ENCODE measurements around the gene PNPLA3.
A peak's percentile ranks its signal among the peaks of the same experiment; 100 is the strongest.
"Not testable (repeated sequence)": the region's sequence is repeated elsewhere in the genome, so short reads cannot be mapped to it uniquely, and the experiment has no call there.

Gene PNPLA3

DNA sequence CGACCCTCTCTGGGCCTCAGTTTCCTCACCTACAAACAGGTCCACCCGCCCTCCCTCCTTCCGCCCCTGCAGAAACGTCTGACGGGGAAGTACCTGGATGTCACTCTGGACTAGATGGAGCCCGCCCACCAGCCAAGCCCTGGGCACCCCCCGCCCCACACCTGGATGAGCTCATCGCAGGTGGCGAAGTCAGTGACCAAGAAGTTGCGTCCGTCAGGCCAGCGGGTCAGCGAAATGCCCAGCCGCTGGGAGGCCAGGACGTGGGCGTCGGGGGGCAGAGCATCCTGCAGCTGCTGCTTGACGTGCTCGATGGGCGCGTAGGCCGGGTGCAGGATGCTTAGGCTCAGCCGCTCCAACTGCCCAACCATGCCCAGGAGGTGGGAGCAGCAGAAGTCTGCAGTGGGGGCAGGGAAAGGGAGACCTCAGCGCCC lies 32.7 kb upstream of the PNPLA3 start:
- no peak for DNase-seq

DNA sequence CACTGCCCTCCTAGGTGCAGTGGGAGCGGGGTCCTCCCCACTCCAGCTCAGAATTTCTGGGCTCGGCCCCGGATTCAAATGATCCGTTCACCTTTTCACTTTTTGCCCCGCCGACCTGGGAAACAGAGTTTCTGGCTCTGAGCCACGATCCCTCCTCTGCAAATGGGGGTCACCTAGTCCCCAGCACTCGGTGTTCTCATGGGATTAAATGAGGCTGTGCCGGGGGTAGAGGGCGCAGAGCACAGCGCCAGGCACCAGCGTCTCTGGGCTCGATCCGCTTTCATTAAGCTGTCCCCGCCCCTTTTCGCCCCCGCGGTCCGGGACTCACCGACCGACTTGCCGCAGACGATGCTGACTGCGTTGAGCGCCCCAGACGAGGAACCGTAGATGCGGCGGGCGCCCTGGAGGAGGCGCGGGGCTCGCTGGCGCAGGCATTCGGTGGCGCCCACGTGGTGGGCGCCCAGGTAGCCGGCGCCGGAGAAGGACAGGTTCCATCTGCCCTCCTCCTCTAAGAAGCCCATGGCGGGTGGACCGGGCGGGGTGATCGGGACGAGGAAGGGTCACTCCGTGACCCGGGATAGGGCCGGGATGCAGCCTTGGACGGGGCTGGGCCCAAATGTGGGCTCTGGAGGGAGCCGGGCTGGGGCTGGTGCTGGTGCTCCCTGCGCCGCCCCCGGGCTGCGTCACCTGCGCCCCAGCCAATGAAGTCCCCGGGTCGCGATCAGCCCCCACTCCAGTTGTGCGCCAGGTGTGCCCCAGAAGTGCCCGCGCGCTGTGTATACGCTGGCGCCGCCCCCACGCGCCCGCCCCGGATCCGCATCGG lies 32.0 kb upstream of the PNPLA3 start, which contains the start of gene PNPLA5:
TSS of gene PNPLA5 (minus strand) at position 654 of the 823 bp plus-strand sequence. CDS start at position 521, 133 bp downstream.
- no peak for DNase-seq

DNA sequence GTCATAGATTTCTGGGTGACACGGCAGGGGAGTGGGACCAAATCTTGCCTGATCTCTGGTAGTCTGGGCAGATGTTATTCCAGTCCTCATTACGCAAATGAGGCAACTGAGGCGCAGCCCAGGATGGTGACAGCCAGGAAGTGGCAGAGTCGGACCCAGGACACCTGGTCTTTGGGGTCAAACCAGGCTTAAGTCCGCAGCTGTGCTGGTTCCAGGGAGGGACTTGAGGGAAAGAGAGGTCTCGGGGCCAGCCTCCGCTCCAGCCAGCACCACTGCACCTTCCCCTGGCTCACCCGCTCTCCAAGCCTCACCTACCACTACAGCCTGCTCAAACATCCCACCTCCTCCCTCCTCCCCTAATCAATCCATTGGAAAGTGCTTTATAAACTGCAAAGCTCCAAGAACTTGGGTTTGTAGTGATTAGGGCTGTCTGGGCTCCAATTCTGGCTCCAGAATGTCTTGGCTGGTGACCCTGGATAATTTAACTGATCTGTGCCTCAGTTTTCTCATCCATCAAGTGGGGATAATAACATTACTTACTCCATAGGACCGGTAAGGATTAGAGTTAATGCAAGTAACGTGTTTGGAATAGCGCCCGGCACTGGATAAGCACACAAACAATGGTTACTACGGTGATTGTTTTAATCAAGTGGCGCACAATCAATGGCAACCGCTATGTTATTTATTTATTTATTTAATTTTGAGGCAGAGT lies 31.3 kb upstream of the PNPLA3 start:
- no peak for DNase-seq

DNA sequence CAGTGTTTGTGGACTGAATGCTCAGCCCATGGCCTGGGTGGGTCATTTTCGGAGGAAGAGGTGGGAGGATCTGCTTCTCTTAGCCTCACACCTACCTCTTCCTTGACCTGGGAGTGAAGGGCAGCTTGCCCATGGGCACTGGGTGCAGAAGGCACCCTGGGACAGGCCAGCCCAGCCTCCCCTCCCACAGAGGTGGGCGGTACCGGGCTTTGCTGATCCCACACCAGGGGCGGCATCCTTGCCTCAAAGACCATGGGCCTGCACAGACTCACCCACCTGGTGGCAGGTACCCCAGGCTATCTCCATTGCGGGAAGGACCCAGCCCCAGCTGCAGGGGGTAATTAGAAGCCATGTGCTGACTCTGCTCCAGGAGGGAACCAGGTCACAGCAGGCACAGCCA lies 30.3 kb upstream of the PNPLA3 start:
- DNase-seq = no peak

DNA sequence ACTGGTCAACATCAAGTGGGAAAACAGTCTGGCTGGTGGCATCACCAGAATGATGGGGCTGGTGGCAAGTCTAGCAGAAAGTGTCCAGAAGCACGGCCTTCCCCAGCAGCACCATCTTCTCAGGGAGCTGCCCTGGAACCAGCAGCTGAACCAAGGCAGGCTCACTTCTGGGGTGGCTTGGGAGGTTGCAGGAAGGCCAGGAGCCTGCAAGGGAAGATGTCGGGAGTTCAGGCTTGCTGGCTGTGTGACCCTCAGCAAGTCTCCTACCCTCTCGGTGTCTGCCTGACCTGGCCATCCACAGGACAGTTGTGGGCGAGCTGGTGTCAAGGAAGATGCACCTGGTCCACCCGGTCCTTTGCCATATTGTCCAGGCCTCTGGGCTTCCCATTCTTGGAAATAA lies 29.5 kb upstream of the PNPLA3 start:
- no peak for DNase-seq

DNA sequence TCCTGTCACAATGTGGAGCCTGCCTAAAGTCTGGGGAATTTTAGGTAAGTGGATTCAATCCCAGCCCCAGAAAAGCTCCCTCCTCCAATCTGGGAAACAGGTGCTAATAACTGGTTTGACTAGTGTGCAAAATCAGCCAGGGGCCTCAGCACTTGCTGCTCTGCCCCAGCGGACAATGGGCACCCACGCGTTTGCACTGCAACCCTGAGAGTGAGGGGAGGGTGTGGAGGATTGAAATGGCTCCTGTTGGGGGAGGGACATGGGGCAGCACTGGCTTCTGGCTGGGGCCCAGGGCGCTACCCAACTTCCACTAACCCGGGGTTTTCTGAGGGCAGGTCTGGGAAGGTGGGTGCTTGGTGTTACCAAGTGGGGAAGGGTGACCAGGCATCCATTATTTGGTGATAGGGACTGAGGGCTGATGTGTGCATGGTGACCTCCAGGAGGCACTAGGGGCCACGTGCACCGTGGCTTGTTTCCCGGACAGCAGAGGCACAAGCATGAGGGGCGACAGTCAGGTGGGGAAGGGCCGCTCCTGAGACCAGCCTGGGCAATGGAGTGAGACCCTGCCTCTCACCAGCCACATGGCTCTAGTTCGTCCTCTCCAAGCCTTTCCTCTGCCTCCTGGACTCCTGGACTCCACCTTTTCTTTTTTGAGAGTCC lies 27.5 kb upstream of the PNPLA3 start:
- no peak for DNase-seq

DNA sequence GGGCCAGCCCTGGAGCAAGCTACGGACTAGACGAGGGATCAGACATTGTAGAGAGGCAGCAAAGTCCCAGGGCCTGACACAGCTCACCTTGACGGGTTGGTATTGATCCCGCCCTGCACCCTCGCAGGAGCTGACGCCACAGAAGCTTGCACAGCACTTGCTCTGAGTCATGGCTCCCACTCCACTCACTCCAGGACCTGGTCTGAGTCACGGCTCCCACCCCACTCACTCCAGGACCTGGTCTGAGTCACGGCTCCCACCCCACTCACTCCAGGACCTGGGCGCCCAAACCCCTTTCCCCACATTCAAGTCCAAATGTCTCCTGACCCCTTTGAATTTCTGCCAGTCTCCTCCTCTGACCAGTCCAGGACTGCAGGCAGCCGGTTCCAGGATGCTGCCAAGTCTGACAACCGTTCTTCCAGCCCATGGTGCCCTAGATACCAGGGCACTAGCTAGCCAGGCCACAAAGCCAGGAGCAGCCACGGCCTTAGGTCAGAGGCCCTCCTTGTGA lies 25.8 kb upstream of the PNPLA3 start:
- peak in 1 of 5 experiments; percentile 5 for DNase-seq

DNA sequence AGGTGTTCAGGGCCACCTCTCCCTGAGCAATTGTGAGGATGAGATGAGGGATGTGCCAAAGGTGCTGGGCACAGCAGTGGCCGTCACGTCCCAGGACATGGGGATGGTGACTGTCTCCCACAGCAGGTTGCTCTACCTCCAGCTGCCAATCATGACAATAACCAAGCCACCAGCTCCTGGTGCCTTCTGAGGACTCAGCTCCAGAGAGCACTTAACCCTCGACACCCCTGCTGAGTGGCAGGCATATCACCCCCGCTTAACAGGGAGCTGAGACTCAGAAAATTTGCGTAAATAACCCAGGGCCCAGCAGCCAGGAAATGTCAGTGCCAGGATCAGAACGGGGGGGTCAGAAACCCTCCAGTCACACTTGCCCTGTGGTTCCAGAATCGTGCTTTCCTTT lies 23.4 kb upstream of the PNPLA3 start:
- DNase-seq = no peak

DNA sequence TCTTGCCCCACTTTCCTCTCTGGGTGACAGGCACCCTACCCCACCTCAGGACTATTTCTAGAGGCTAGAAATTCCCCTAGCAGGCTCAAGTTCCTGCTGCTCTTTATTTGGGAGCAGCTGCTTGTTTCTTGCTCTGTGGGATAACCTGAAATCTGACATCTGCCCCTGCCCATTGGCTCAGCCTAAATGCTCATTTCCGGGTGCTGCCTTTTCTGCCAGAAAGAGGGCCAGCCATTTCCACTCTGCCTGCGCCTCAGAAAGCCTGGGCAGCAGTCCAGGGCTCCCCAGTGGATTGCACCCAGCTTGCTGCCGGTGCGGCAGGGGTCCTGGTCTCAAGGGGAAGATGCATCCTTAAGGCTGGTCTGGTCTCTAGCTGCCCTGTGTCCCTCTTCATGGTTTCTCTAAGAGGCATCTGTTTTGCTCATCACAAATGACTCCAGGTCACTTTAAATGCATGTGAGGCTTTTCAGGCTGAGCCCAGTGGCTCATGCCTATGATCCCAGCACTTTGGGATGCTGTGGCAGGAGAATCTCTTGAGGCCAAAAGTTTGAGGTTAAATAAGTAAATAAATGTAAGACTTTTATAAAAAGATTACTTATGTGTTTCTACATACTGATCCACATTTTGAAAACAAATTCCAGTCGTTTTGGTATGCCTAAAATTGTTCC lies 21.5 kb upstream of the PNPLA3 start:
- no peak for DNase-seq

DNA sequence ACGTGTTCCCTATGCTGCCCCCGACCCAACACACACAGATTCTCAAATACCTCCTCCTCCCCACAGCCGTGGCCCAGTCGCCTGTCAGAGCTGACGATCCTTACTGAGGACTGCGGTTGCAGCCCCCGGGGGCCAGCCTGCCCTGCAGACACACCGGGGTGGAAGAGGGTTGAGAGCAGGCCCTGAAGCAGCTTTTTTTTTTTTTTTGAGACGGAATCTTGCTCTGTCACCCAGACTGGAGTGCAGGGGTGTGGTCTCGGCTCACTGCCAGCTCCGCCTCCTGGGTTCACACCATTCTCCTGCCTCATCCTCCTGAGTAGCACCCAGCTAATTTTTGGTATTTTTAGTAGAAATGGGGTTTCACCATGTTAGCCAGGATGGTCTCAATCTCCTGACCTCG lies 20.6 kb upstream of the PNPLA3 start:
- not testable (repeated sequence) for DNase-seq

DNA sequence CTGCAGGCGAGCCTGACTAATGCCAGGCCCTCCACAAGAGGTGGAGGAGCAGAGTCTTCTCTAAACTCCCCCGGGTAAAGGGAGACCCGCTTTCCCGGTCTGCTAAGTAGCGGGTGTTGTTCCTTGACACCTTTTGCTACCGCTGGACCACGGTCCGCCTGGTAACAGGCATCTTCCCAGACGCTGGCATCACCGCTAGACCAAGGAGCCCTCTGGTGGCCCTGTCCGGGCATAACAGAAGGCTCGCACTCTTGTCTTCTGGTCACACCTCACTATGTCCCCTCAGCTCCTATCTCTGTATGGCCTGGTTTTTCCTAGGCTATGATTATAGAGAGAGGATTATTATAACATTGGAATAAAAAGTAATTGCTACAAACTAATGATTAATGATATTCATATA lies 19.2 kb upstream of the PNPLA3 start:
- DNase-seq = peak in 1 of 5 experiments; percentile 22

DNA sequence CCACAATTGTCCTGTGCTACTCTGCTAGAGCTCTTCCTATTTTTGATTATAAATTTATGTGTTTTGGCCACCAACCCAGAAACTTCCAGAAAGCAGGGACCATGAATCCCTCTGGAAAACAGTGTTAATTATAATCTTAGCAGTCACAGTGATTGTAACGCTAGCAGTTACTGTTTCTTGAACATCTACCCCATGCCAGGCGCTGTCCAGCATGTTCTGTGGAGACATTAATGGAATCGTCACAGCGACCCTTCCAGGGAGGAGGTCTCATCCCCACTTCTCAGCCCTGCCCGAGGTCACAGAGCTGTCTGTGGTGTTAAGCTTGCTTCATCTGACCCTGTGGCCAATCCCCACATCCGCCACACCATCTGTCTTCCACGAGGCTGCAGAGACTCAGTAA lies 17.9 kb upstream of the PNPLA3 start:
- DNase-seq = no peak

DNA sequence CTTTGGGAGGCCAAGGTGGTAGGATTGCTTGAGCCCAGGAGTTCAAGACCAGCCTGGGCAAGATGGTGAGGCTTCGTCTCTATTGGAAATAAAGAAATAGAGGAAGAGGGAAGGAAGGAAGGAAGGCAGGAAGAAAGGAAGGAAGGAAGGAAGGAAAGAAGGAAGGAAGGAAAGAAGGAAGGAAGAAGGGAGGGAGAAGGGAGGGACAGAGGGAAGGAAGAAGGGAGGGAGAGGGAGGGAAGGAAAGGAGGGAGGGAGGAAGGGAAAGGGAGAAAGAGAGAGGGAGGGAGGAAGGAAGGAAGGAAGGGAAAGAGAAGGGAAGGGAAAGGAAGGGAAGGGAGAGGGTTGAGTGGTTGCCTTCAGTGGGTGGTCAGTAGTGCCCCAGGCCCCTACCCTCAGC lies 13.9 kb upstream of the PNPLA3 start:
- DNase-seq = no peak

DNA sequence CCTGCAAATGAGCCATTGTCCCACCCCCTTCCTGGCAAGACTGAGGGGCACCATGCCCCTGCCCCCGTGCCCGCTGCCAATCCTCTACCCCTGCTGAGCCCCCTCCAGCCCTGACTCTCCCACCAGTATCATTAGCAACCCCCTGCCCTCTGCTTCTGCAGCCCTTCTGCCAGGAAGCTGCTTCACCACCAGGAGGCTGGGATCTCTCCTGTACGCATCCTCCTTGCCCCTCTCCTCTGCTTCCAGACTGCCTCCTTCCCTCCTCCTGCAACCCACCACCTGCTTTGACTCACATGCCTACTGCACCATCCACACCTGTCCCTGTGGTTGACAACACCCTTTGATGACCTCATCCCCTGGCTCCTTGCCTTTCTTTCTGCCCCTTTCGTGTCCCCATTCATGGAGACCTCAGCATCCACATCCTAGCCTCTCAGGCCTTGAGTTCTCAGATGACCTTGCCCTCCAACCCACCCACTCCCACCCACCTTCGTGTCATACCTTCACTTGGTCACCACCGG lies 13.4 kb upstream of the PNPLA3 start:
- no peak for DNase-seq

DNA sequence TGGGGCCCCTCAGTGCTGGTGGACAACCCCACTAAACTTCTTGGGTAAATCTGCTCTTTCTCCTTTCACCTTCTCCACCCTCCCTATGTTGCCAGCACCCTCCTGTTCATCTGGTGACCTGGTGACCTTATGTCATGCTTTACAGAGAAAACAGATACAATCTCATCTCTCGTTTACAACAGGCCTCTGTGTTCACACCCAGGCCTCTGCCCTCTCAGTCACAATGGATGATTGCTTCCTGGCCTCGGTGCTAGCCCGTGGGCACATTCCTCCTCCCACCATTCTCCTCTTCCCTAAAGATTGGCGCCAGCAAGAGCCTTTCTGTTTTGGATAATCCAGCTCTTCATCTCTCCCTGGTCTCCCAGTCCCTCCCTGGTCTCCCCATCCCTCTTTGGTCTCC lies 12.3 kb upstream of the PNPLA3 start:
- peak in 1 of 5 experiments; percentile 16 for DNase-seq

DNA sequence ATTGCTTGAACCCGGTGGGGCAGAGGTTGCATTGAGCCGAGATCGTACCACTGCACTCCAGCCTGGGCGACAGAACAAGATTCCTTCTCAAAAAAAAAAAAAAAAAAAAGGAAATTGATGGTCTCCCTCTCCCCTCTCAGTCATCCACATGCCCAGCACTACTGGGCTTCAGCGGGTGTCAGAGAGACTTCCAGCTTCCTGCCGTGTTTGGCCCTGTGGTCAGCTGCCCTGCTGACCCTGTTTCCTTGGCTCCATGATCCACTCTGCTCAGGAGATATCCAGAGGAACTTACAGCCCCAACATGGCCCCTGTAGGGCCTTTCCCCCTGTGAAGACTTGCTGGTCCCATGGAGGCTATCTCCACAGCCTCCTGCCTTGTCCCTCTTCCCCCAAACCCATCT lies 6.1 kb upstream of the PNPLA3 start:
- DNase-seq = no peak

DNA sequence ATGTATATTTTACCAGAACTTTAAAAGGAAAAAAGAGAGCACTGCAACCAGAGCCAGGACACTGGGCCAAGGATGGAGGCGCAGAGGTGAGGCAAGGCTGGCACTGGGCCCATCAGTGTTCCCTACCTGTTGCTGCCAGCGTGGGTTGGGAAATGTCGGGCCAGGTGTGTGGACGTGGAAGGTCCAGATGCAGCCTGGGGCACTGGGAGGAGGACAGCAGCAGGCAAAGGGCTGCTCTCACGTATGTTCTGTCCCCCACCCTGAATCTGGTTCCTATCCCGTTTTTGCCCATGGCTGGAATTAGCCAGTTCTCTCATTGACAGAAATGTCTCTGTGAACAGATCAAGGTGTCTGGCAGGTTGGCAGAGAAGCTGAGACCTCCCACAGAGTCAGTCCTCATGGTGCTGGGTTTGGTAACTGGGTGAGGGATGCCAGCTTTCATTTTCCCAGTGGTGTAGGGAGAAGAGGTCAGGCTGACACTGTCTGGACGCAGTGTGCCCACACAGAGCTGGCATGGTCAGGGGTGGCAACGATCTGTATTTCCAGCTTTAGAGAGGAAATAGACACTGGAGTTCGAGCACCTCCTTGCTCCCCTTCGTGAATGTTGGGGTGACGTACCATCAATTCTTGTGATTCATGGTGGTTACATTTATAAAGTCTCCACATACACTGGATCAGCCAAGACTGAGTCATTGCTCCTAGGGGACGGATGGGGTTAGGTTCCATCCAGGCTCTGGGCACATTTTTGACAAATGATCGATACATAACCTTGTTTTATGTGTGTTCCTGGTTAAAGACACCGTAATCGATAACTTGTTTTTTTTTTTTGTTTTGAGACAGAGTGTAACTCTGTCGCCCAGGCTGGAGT lies 4.3 kb upstream of the PNPLA3 start:
- DNase-seq = no peak

DNA sequence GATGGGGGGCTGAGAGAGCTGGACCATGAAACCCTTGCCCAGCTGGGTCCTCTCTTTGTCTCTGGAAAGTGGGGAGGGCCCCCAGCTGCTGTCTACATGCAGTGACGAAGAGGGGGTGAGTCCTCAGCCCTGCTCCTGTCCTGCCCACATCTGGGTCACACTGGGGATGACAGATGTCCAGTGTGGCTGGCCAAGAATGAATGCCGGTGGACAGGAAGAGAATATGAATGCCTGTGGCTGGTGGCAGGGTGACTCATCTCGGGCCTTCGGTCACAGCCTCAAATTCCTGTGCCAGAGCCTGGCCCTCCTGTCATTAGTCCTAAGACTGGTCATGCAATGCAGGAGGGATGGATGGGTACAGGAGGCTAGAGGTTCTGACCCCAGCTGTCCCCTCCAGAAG lies 2.2 kb upstream of the PNPLA3 start:
- no peak for DNase-seq

DNA sequence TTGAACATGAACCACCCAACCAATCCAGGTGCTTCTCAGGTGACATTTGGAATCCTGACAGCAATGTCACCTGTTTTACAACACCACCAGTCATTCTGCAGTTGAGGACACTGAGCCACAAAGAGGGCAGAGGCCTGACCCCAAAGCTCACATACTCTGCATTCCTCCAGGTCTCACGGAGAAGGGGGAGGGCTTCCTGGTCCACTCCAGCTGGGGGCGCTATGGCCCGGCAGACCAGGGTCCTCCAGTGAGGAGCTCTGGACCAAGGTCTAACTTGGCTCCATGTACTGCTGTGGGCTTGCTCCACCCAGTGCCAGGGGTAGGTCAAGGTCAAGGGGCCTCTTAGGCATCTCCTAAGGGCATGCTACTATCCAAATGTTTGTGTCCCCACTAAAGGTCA lies 1.5 kb upstream of the PNPLA3 start:
- no peak for DNase-seq

DNA sequence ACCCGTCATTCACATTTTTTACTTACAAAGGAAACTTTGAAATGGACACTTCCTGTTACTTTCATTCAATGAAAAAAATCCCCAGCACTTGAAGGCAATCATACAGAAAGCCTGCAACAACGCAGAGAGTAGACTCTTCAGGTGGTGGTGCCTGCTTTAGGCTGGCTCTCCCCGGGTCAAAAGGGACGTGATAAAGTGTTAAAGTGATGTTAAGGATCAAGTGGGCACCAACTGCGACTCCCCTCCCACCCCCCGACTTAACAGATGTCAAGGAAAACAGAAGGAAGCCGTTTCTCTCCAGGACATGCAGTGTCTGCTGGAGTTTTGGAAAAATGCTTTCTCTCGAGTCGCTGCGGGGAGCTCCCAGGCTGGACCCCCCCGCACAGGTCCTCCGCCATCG lies 414 bp upstream of the PNPLA3 start:
- DNase-seq = peak in 1 of 5 experiments; percentile 30

DNA sequence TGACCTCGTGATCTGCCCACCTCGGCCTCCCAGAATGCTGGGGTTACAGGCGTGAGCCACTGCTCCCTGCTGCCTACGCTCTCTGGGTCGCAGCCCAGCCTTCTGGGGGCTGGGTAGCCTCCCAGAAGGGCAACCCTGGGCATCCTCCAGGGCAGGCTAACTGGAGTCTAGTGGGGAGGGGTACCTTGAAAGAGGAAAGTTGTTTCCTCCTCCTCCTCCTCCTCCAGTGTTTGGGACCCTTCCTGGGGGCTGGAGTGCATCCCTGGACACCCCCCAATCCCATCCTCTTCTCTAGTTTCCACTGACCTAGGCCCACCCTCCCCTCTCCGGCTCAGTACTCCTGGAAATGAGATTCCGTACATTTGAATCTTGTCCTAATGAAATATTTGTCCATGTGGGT lies 1.3 kb downstream of the PNPLA3 start:
- no peak for DNase-seq
